Stimulated activated CD8-positive, alpha-beta memory T cell treated with anti-CD3 and anti-CD28 coated beads, Interleukin-2, amount 100 ng/mL, for 1 hour (primary cell): ENCODE measurements around the gene TRAPPC3.

Experiments used
- DNase-seq, 2 donors: peaks; one replicate each; pipeline ENCODE4 v3.0.0-alpha.2; 2020; ENCODE audit warnings: low read depth in 2 of 2

TRAPPC3 gene

GRCh38 chr1:36126797-36127500, 22.3 kb downstream of the TRAPPC3 start:
- DNase-seq, result no peak

- DNase-seq, result no peak
Measured at GRCh38 chr1:36126005-36126716, 23.1 kb downstream of the TRAPPC3 start.

GRCh38 chr1:36125129-36125991, 23.9 kb downstream of the TRAPPC3 start, which contains the start of gene COL8A2:
Gene COL8A2, minus strand, starts transcription at chr1:36125222. Its CDS starts 24,980 bp downstream, at chr1:36100242.
- DNase-seq, result no peak

GRCh38 chr1:36124404-36125128, 24.7 kb downstream of the TRAPPC3 start:
- DNase-seq, result no peak

GRCh38 chr1:36123356-36123755, 25.9 kb downstream of the TRAPPC3 start:
- DNase-seq, result no peak

- DNase-seq, result no peak
Measured at GRCh38 chr1:36122062-36123030, 26.9 kb downstream of the TRAPPC3 start.

GRCh38 chr1:36119456-36119855, 29.8 kb downstream of the TRAPPC3 start:
- no peak for DNase-seq

- DNase-seq, result no peak
Measured at GRCh38 chr1:36118447-36119204, 30.7 kb downstream of the TRAPPC3 start.

GRCh38 chr1:36116901-36117300, 32.4 kb downstream of the TRAPPC3 start:
- no peak for DNase-seq

- DNase-seq, result no peak
Measured at GRCh38 chr1:36115931-36116330, 33.4 kb downstream of the TRAPPC3 start.

GRCh38 chr1:36115200-36115669, 34.1 kb downstream of the TRAPPC3 start:
- DNase-seq, result no peak

GRCh38 chr1:36114371-36114770, 34.9 kb downstream of the TRAPPC3 start:
- DNase-seq, result no peak

- no peak for DNase-seq
Measured at GRCh38 chr1:36112823-36113222, 36.5 kb downstream of the TRAPPC3 start.

GRCh38 chr1:36111151-36111550, 38.1 kb downstream of the TRAPPC3 start:
- no peak for DNase-seq

GRCh38 chr1:36109041-36109679, 40.1 kb downstream of the TRAPPC3 start:
- peak in 1 of 2 donors; percentile 17 for DNase-seq

- no peak for DNase-seq
Measured at GRCh38 chr1:36108314-36108713, 41.0 kb downstream of the TRAPPC3 start.

- DNase-seq, result no peak
Measured at GRCh38 chr1:36107394-36107793, 41.9 kb downstream of the TRAPPC3 start.

- DNase-seq, result no peak
Measured at GRCh38 chr1:36106269-36106668, 43.0 kb downstream of the TRAPPC3 start.

GRCh38 chr1:36101546-36101945, 47.7 kb downstream of the TRAPPC3 start:
- DNase-seq, result no peak
